Measurements from ENCODE around the gene HDAC8.
"Not testable (repeated sequence)": the region's sequence is repeated elsewhere in the genome, so short reads cannot be mapped to it uniquely, and the experiment has no call there.

The HDAC8 gene

GRCh38 chrX:72436010-72436409, 136.6 kb downstream of the HDAC8 start:
- no peak for DNase-seq
- Histone ChIP-seq H3K27ac (no peak overlapping the region), H3K4me3 (no peak overlapping the region), H3K4me1 (no peaks in the 10 kb centered on the region), H3K36me3 (peaks cover 15 to 31% (median 22%) of the 10 kb centered on the region in 3 donors), H3K27me3 (no peaks in the 10 kb centered on the region), H3K9me3 (peaks cover 0 to 21% (median 20%) of the 10 kb centered on the region in 3 donors)
- intact Hi-C loops (cut with DNase I; ENCODE audit: low total_unique reads), result no loop called here
- no peak for TF ChIP-seq CTCF (IDR thresholded peaks at IDR 0.05)

- no peak overlapping the region for H3K4me3 ChIP-seq
- TF ChIP-seq CTCF (IDR thresholded peaks at IDR 0.05), result no peak
- H3K36me3 ChIP-seq, result peaks cover 0 to 5% (median 2%) of the 10 kb centered on the region in 3 donors
- H3K9me3 ChIP-seq, result peaks cover 0 to 5% (median 0%) of the 10 kb centered on the region in 3 donors
- no peak for DNase-seq
- intact Hi-C loops (cut with DNase I; ENCODE audit: low total_unique reads), result no loop called here
- no peak overlapping the region for H3K27ac ChIP-seq
- no peaks in the 10 kb centered on the region for H3K4me1 ChIP-seq
- no peaks in the 10 kb centered on the region for H3K27me3 ChIP-seq
These were observed 142.2 kb downstream of the HDAC8 start for GRCh38 chrX:72430405-72430968.

GRCh38 chrX:72421797-72422196, 150.8 kb downstream of the HDAC8 start:
- DNase-seq, result no peak
- no peak overlapping the region for H3K4me3 ChIP-seq
- H3K36me3 ChIP-seq, result no peaks in the 10 kb centered on the region
- H3K4me1 ChIP-seq, result no peaks in the 10 kb centered on the region
- TF ChIP-seq CTCF (IDR thresholded peaks at IDR 0.05), result no peak
- intact Hi-C loops (cut with DNase I; ENCODE audit: low total_unique reads), result no loop called here
- H3K27ac ChIP-seq, result no peak overlapping the region
- no peaks in the 10 kb centered on the region for H3K27me3 ChIP-seq
- peaks cover 0 to 30% (median 28%) of the 10 kb centered on the region in 3 donors for H3K9me3 ChIP-seq

- Histone ChIP-seq H3K9me3 (peaks cover 0 to 3% (median 0%) of the 10 kb centered on the region in 3 donors), H3K4me3 (no peak overlapping the region), H3K36me3 (no peaks in the 10 kb centered on the region), H3K27ac (no peak overlapping the region), H3K4me1 (no peaks in the 10 kb centered on the region), H3K27me3 (no peaks in the 10 kb centered on the region)
- DNase-seq, result no peak
- TF ChIP-seq CTCF (IDR thresholded peaks at IDR 0.05), result no peak
- intact Hi-C loops (cut with DNase I; ENCODE audit: low total_unique reads), result no loop called here
These were observed 162.7 kb downstream of the HDAC8 start for GRCh38 chrX:72409993-72410392.

GRCh38 chrX:72408885-72409284, 163.8 kb downstream of the HDAC8 start:
- intact Hi-C loops (cut with DNase I; ENCODE audit: low total_unique reads), result no loop called here
- Histone ChIP-seq H3K4me3 (no peak overlapping the region), H3K27me3 (no peaks in the 10 kb centered on the region), H3K9me3 (peaks cover 0 to 3% (median 0%) of the 10 kb centered on the region in 3 donors), H3K27ac (no peak overlapping the region), H3K4me1 (no peaks in the 10 kb centered on the region), H3K36me3 (no peaks in the 10 kb centered on the region)
- TF ChIP-seq CTCF (IDR thresholded peaks at IDR 0.05), result no peak
- DNase-seq, result no peak

- H3K4me1 ChIP-seq; intact Hi-C loops (cut with DNase I; ENCODE audit: low total_unique reads); H3K27ac ChIP-seq; H3K36me3 ChIP-seq; H3K9me3 ChIP-seq; DNase-seq; H3K27me3 ChIP-seq; H3K4me3 ChIP-seq: not testable (repeated sequence)
These were observed 167.5 kb downstream of the HDAC8 start for GRCh38 chrX:72405136-72405535.
